ENCODE measurements around the gene PHKB. TPM values are rescaled to one million over a fixed set of nuclear protein-coding genes. Genes with fewer than 3 reads are reported as not detected.

Gene PHKB
- total and polyA plus RNA-seq, 2 donors (not counting 3 experiments of a cell fraction or from before 2014, with no cell fraction given), result 30.1 to 61.0 TPM

GRCh38 chr16:47726031-47726675 is 265.0 kb downstream of the PHKB start:
- H3K79me2 ChIP-seq (ENCODE audit: control insufficient read depth, insufficient read depth, low read length), result no peaks in the 10 kb centered on the region
- no peaks in the 10 kb centered on the region for H3K9me3 ChIP-seq (replicated peaks; ENCODE audit: control insufficient read depth, insufficient read depth, low read length)
- no peaks in the 10 kb centered on the region for H3K4me1 ChIP-seq (ENCODE audit: control insufficient read depth, extremely low read depth, insufficient read depth, low read length)
- TF ChIP-seq FOS (IDR thresholded peaks at IDR 0.05; ENCODE audit: borderline replicate concordance, insufficient read depth, low read length) (no peak), POLR2AphosphoS5 (IDR thresholded peaks at IDR 0.05; ENCODE audit: insufficient read depth, low read depth, low read length) (no peak), MYC (IDR thresholded peaks at IDR 0.05; ENCODE audit: low read depth, low read length) (no peak), CTCF (IDR thresholded peaks at IDR 0.05; ENCODE audit: extremely low read depth in 1 of 2, insufficient read depth in 1 of 2, low read depth in 1 of 2, low read length in 2 of 2) (no peak), EZH2 (IDR thresholded peaks at IDR 0.05; ENCODE audit: borderline replicate concordance, low read depth, low read length, severe bottlenecking) (no peak), GATA2 (IDR thresholded peaks at IDR 0.05; ENCODE audit: insufficient read depth, insufficient read length, low read depth, low read length) (no peak), POLR2A (IDR thresholded peaks at IDR 0.05; ENCODE audit: low read depth, low read length) (no peak), MAX (IDR thresholded peaks at IDR 0.05; ENCODE audit: insufficient read depth, insufficient read length) (no peak), JUN (IDR thresholded peaks at IDR 0.05; ENCODE audit: borderline replicate concordance, insufficient read depth, insufficient read length, low read depth) (no peak)
- H4K20me1 ChIP-seq (replicated peaks; ENCODE audit: control insufficient read depth, extremely low read depth, insufficient read depth, low read length), result no peaks in the 10 kb centered on the region
- H3K4me3 ChIP-seq (replicated peaks in 1 of 3; ENCODE audit: insufficient read depth in 1 of 3, low read depth in 1 of 3, low read length in 3 of 3), result no peak overlapping the region
- intact Hi-C loops (cut with micrococcal nuclease), result no loop called here
- no TSS peak for BruUV-seq (replicated peaks)
- no peak overlapping the region for H3K27ac ChIP-seq (ENCODE audit: insufficient read depth, low read depth, low read length)
- H3K9ac ChIP-seq (replicated peaks; ENCODE audit: extremely low read depth, insufficient read depth, low read length), result no peak overlapping the region
- POLR2A ChIA-PET, result no interaction called here
- no peaks in the 10 kb centered on the region for H3K27me3 ChIP-seq (ENCODE audit: control insufficient read depth in 2 of 2, insufficient read depth in 2 of 2, low read length in 2 of 2)
- H3K4me2 ChIP-seq (ENCODE audit: insufficient read depth, low read length), result no peak overlapping the region
- FAIRE-seq, result no peak
- dilution Hi-C loops (cut with MboI; ENCODE audit: extremely low pct_ligation_motif_present, low sequenced_read_pairs), result no loop called here
- CTCF ChIA-PET, result no interaction called here
- H3K9me1 ChIP-seq (replicated peaks; ENCODE audit: control insufficient read depth, extremely low read depth, insufficient read depth, low read length), result no peaks in the 10 kb centered on the region
- no peaks in the 10 kb centered on the region for H3K36me3 ChIP-seq (ENCODE audit: control insufficient read depth in 2 of 2, extremely low read depth in 1 of 2, insufficient read depth in 2 of 2, low read length in 2 of 2)
- no peak for DNase-seq (ENCODE audit: low read depth, low spot score)
- no peak overlapping the region for H2AFZ ChIP-seq (ENCODE audit: low read depth, low read length)

Data from endothelial cell of umbilical vein (primary cell).